A172 (cell line): ENCODE results near the gene ZFPM1. TPM values are rescaled to one million over a fixed set of nuclear protein-coding genes. Genes with fewer than 3 reads are reported as not detected.
A peak's percentile ranks its signal among the peaks of the same experiment; 100 is the strongest.

Source experiments
- DNase-seq: peaks from one replicate; pipeline ENCODE4 v3.0.0-alpha.2; 2015; ENCODE audit warnings: low spot score
- total RNA-seq: library from RNA; depleted of rRNA; stranded (reverse); fragments of >200 nt; shearing (Covaris generic); gene quantifications from 2 replicates; pipeline ENCODE4 v1.2.3, GENCODE V29; 2014

ZFPM1 gene
- total RNA-seq, 1 experiment from 2014 or later = 0.95 TPM

DNA sequence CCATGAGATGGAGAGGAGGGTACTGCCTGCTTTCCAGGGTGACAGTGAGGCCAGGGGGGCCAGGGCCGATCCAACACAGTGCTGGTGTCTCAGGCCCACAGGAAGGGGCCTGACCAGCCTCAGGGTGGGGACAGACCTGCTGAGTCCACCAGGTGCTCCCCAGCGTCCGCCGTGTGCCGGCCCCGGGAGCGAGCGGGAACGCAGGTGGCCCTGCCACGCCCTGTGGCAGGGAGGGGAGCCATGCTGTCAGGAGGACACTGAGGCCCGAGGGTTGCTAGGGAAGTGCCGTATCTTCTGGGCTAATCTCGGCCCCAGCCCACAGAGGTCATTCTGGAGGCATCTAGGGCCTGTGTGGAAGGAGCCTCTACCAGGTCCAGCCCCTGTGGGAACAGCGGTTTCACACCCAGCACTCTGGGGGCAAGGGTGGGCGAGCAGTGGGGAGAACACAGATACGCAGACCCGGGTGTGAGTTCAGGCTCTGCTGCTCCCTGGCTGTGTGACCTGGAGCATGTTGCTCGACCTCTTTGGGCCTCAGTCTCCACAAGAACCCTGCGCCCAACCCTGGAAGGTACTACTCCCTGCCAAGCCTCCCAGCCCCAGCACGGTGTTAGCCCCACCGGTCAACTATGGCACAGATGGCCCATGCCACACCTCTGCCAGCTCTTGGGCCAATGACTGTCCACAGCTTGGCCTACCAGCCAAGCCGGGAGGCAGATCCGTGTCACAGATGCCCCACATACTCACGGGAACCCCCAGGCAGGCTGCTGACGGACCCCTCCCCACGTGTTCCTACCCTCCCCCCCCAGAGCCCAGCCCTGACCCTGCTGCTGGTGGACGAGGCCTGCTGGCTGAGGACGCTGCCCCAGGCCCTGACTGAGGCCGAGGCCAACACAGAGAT, 73.2 kb downstream of the ZFPM1 start:
- DNase-seq = no peak

DNA sequence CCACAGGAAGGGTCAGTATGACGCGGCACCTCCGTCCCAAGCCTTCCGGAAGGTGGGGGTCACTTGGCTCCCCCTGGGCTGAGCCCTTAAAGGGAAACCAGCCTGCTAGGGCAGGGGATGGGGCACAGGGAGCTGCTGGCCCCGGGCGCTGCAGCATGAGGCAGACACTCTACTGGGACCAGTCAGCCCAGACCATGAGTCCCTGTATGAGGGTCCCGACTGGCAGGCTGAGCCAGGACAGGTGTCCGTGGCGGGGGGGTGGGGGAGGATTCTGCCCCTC, 73.8 kb downstream of the ZFPM1 start:
- DNase-seq = no peak

- DNase-seq = peak; percentile 44
Observed at GRCh38 chr16:88527186-88527936, 74.3 kb downstream of the ZFPM1 start.

DNA sequence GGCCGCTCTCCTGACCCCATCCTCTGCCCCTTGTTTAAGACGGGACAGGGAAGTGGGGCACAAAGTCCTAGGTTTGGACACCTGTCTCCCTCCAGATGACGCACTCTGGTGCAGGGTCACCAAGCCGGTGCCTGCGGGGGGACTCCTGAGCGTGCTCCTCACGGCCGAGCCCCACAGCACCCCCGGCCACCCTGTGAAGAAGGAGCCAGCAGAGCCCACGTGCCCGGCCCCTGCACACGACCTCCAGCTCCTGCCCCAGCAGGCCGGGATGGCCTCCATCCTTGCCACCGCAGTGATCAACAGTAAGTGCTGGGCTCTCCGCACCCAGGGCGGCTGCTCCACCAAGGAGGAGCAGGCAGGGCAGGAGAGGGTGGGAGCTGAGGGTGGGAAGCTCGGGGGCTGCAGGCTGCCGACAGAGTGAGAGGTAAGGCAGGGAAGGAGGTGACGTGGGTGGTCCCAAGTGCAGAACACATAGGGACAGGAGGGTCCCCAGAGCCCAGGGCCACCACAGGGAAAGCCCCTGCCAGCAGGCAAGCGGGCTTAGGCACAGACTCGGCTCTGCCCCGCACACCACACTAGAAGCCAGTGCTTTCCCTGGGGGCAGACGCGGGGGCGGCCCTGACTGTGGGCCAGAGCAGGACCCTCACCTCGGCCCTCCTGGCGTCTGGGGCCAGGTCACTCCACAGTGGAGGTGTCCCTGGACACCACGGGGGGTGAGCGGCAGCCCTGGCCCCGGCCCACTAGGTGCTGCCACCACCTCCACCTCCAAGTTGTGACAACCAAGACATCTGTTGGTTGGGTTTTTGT, 75.1 kb downstream of the ZFPM1 start:
- DNase-seq = no peak

DNA sequence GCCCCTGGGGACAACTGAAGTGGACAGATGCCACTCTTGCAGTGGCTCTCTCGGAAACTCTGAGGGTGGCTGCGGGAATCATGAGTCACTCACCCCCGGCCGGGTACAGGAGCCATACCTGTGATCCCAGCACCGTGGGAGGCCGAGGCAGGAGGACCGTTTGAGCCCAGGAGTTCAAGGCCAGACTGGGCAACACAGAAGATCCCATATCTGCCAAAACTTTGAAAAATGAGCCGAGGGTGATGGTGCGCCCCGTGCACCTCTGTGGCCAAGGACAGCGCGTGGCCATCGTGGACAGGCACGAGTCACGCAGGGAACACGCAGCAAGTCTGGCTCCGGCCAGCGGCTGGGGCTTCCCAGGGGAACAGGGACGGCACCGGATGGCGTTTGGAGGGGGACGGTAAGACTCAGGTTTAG, 75.8 kb downstream of the ZFPM1 start:
- no peak for DNase-seq

GRCh38 chr16:88529596-88529995, 76.5 kb downstream of the ZFPM1 start:
- DNase-seq = no peak

- no peak for DNase-seq
Observed at GRCh38 chr16:88530051-88530857, 77.2 kb downstream of the ZFPM1 start.

DNA sequence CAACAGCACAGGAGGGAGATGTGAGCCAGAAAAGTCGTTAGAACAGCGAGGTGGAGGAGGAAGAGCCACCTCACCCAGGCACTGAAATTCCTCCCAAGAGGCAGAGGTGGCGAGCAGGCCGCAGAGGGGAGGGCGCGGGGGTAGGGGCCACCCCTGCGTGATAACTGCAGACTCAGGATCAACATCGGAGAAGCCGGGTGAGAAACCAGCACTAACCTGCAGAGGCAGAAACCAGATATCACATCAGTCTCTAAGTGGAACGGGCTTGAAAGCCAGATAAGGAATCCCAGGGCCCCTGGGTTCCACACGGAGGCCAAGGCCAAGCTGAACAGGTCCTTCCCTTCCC, 77.8 kb downstream of the ZFPM1 start:
- DNase-seq = no peak

DNA sequence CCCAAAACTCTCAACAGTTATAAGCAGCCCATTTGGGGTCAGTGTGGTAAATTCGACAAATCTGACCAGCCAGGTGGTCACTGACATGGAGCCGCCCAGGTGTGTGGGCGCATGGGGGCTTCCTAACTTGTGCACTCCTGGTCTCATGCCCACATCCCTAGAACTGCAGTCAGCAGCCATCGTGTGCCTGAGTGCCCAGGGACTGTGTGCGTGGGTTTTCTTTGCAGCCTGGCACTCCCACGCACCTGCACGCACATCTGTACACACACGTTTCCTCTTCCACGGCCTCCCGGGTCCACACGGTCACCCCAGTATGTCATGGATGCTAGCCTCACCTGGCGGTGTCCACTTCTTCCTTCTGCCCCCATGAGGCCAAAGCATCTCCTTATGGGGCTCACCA, 78.3 kb downstream of the ZFPM1 start:
- no peak for DNase-seq

DNA sequence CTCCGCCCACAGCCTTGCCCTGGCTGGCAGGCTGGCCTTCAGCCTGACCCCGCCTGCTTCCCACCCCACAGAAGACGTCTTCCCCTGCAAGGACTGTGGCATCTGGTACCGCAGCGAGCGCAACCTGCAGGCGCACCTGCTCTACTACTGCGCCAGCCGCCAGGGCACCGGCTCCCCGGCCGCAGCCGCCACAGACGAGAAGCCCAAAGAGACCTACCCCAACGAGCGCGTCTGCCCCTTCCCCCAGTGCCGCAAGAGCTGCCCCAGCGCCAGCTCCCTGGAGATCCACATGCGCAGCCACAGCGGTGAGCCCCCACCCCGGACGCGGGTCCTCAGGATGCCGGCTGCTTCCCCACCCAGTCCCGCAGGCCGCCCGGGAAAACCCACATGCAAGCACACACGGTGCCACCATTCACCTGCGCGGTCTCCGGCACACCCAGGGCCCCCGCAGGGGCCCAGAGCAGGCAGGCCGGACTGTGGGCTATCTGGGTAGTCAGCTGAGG, 78.9 kb downstream of the ZFPM1 start:
- DNase-seq = no peak

- DNase-seq = no peak
Observed at GRCh38 chr16:88532434-88533241, 79.6 kb downstream of the ZFPM1 start.

GRCh38 chr16:88533381-88533917, 80.4 kb downstream of the ZFPM1 start:
- no peak for DNase-seq

GRCh38 chr16:88533932-88534637, 81.0 kb downstream of the ZFPM1 start:
- DNase-seq = no peak

GRCh38 chr16:88534638-88535190, 81.6 kb downstream of the ZFPM1 start:
- DNase-seq = no peak

GRCh38 chr16:88535191-88535856, 82.2 kb downstream of the ZFPM1 start:
- no peak for DNase-seq

- no peak for DNase-seq
Observed at GRCh38 chr16:88535857-88536222, 82.8 kb downstream of the ZFPM1 start.

DNA sequence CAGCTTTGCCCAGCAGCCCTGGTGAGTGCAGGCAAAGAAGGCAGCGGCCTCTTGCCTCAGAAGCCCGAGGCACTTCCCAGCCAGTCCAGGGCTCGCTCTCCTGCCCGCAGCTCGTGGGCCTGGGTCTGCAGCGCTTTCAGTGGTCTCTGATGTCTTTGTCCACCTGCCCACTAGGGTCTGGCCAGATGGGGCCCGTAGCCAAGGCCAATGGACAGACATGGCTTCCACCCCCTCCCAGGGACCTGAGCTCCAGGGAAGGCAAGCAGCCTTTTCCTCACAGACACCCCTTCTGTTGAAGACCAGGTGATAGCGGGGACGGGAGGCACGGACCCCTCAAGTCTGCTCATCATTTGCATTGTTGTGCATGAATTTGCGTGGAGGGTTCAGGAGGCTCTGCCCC, 83.4 kb downstream of the ZFPM1 start:
- DNase-seq = no peak

GRCh38 chr16:88536971-88537751, 84.1 kb downstream of the ZFPM1 start:
- no peak for DNase-seq
